Raji (cell line): ENCODE results near the gene CNST.

Experiments used
- POLR2A ChIP-seq: IDR thresholded peaks from 2 replicates; pipeline ENCODE4 v1.6.1; 2011; ENCODE audit warnings: low read depth, low read length, control low read depth; ENCODE audit not compliant: insufficient read depth

CNST gene

DNA sequence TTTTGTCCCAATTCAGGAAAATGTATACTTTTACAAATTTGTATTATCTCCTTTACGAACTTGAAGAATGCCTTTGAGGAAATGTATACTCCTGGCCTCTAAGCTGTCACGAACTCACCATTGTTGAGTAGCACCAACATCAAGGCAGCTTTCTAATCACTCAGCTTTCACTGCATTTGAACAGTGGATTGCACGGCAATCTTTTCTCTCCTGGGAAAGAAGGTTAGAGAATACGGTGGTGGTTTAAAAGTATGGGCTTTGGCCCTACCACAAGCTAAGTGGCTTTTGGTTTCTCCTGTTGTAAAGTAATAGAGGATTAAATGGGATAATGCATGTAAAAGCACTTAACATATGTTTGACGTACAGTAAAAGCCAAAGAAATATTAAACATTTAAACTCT, 57.8 kb downstream of the CNST start:
- no peak for TF ChIP-seq POLR2A

DNA sequence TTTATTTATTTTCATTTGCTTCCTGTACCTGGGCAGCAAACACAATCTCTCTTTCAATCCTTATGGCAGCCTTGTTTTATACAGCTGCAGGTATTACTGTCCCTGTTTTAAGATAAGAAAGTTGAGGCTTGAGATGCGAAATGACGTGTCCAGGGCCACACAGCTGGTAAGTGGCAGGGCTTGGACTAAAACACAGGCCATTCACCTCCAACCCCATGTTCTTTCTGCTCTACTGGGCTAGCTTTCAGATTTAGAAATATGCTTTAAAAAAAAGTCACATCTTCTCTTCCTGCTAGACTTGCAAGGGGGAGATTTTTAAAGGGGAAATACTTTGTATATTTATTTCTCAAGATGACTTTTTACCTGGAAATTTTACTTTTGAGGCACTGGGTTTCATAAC, 62.8 kb downstream of the CNST start:
- no peak for TF ChIP-seq POLR2A

DNA sequence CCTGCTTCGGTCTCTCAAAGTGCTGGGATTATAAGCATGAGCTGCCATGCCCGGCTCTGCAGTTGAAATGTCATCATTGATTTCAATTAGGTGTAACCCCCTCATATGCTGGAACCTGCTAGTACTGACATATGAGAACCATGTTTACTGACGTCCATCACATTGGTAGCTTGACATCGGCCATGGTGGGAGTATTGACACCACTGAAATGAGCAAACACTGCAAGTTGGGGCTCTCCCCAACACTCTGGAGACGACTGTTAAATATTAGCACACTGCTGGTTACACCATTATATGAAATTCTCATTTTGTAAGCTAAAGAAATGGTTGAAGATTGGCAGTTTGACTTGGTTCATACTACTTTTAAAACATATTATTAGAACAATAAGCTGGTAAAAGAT, 63.7 kb downstream of the CNST start:
- no peak for TF ChIP-seq POLR2A

DNA sequence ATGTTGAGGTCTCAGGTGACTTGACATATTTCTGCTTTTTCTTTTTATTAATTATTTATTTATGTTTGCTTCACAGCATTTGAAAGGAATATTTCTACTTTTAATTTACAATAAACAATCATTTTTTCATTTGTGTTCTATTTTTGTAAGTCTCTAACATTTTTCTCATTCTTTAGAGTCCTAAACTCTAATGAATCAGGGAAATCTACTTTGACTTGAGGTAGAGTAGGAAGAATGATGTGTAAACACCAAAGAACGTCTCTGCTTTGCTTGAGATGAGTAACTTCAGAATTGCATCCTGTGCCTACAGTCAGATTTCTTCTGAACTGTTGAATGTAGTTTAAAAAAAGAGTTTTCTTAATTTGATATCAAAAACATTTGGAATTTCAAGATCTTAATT, 65.2 kb downstream of the CNST start:
- no peak for TF ChIP-seq POLR2A

DNA sequence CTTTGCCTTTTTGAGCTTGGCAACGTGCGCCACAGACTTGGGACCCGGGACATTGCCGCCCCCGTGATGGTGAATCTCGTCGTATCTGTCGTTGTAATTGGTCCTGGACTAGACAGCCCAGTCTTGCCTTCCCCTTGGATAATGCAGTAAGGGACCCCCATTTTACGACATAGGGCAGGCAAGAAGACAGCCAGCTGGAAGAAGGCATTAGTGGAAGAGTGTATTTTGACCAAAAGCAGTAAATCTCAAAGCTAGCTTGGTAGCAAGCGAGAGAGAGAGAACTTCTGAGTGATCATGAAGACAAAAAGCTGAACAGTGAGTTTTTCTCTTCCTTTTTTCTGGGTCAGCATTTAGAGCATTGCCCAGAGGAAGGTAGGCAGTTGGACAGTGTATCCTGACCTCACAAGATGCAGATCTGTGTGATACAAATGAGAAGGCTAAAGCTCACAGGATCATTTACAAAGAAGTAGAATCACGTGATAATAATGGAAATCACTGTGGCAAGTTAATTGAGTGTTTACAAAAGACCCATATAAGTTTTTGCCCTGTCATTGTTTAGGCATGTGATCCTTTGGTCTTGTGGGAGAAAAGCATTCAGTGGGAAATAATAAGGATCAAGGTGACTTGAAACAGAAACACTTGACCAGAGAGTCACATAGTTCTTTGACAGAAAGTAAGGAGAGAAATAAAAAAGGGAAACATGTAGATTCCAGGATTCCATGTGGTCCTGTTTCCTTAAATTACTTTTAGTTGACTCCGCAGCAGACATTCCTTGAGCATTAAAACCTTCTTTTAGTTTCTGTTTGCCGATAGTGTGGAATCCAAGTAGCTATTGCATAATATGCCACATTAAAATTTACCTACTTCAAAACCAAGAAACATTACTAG, 66.3 kb downstream of the CNST start:
- no peak for TF ChIP-seq POLR2A

DNA sequence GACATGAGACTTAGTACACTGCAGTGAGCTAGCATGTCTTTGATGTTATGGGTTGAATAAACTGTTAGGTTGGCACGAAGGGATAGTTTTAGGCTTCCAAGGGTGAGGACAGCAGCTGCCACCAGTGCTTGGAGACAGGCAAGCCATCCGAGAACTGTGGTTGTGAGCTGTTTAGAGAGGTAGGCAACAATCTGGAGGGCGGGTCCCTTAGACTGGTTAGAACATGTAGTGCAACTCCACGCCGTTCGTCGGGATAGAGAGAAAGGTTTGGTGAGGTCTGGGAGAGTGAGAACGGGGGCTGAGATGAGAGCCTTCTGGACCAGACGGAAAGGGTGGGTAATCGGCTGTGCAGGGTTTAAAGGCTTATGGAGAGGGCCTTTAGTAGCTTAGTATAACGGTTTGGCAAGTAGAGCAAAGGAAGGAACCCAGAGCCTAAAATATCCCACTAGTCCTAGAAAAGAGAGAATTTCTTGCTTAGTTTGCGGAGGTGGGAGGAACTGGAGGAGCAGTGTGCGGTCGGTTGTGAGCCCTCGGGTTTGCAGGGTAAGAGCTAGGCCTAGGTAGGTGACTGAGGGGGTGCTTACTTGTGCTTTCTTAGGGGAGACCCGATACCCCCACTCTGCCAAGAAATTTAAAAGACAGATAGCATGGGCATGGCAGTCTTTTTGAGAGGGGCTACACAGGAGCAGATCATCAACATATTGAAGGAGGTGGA, 72.8 kb downstream of the CNST start:
- no peak for TF ChIP-seq POLR2A

DNA sequence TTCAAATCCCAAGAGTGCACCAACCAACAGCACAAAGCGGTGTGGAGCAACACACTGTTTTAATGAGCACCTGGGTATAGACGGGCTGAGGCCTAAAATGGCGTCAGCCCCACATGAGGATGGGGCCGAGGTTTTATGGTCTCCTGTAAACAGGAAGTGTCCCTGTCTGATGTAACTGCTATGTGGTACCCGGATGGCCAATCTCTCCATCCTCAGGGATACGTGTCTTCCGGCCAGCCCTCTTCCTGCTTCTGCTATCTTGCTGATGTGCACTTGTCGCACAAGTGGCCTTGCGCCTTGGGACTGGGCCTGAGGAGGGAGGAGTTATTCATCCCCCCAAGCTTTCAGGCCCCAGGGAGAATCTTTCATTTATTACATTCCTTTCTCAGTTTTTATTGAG, 73.5 kb downstream of the CNST start:
- no peak for TF ChIP-seq POLR2A

DNA sequence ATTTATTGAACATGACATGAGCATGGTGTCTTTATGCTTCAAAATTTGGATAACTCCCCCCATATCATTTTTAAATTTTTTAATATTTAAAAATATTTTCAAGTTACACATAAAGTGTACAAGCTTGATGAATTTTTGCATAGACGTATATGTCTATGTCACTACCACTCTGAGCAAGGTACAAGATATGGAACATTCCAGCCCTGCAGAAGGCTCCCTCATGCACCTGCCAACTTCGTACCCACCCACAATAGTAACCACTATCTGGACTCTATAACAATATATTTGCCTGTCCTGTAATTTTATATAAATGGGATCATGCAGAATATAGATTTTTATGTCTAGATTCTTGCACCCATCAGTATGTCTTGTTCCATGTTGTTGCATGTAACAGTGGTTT, 74.5 kb downstream of the CNST start:
- TF ChIP-seq POLR2A = no peak

DNA sequence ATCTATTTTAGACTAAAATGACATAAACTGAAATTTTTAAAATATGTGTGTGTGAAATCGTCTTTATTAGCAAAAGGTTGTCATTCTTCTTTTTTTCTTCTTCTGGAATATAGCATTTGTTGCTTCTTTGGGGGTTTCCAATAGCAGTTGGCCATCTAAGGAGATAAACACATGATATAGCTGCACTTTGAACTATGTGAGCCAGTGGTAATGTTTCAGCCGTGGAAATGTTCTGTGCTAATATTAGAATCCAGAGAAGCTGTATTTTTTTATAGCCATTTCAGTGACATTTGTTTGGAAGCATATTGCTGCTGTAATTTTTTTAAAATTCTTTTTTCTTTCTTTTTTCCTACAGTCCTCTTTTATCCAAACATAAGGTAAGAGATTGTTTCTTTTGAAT, 75.1 kb downstream of the CNST start:
- no peak for TF ChIP-seq POLR2A

DNA sequence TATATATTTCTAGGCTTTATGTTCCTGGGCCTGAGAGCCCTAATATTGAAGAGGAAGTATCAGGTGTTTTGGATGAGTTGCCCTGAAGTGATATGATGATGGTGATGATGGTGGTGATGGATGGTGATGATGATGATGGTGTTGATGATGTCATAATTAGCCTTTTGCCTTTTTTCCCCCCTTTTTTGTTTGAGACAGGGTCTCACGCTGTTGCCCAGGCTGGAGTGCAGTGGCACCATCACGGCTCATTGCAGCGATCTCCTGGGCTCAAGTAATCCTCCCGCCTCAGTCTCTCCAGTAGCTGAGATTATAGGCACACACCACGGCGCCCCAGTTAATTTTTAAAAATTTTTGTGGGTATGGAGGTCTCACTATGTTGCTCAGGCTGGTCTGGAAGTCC, 76.5 kb downstream of the CNST start:
- no peak for TF ChIP-seq POLR2A

DNA sequence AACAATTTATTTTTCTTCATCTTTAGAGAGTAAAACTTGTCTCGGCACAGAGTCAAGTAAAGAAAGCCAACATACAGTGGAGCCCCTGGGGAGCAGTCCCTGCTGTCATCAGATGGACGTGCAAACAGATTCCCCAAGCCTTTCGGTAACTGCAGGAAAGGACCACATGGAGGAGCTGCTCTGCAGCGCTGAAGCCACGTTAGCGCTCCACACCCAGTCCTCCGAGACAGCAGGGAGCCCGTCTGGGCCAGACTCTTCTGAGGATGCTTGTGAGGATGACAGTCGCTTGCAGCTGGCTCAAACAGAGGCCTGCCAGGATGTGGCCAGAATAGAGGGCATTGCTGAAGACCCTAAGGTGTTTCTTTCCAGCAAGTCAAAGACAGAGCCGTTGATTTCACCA, 80.9 kb downstream of the CNST start:
- TF ChIP-seq POLR2A = no peak

DNA sequence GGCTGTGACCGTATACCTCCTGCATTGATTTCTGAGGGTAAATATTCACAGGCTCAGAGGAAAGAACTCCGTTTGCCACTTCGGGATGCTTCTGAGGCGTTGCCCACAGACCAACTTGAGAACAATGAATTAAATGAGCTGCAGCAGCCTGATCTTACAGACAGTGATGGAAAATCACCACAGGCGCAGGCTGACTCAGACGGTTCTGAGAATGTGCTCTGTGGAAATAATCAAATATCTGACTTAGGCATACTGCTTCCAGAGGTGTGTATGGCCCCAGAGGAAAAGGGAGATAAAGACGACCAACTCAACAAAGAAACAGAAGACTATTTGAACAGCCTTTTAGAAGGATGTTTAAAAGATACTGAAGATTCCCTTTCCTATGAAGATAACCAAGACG, 81.3 kb downstream of the CNST start:
- TF ChIP-seq POLR2A = no peak

DNA sequence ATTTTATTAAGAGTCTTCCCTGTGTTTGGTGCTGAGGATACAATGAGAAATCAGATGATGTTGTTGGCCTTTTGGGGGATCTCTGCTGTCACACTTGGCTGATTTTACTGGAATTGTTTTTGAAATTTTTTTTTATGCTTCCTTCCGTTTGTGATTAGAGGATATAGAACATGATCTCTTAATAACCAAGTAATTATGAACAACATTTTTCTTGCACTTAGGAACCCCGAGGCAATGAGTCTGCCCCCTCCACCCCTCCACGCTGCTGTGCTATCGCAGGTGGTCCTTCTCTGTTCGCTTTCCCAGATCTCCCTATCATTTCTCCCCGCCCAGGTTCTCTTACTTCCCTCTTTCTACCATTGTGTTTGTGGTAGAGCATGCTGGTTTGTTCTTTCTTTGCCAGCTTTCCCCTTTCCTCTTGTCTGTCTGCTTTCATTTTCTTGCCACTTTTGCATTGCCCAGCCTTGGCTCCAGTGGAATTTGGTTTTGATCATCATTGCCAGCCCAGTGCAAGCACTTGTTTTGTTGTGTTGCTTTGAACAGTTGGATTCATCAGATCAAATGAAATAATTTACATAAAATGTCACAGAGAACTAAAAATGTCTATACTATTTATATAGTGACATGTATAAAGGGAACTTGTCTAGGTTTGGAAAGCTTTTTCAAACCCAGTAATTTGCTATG, 84.9 kb downstream of the CNST start:
- TF ChIP-seq POLR2A = no peak

DNA sequence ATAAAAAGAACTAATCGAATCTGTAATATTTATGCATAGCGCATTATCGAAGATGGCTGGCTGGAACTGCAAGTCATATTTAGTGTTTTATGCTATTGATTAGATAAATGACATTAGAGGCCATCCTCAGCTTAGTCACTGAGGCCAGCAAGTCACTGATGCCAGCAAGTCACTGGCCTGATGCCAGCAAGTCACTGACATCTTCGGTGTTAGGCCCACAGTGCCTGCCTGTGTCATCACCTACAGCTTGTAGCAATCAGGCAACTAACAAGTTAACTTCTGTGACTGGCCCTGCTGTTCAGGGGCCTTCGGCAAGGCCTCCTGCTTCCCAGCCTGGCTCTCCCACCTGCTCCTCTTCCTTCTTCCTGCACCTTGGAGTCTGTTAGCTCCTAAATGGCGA, 92.3 kb downstream of the CNST start:
- no peak for TF ChIP-seq POLR2A

DNA sequence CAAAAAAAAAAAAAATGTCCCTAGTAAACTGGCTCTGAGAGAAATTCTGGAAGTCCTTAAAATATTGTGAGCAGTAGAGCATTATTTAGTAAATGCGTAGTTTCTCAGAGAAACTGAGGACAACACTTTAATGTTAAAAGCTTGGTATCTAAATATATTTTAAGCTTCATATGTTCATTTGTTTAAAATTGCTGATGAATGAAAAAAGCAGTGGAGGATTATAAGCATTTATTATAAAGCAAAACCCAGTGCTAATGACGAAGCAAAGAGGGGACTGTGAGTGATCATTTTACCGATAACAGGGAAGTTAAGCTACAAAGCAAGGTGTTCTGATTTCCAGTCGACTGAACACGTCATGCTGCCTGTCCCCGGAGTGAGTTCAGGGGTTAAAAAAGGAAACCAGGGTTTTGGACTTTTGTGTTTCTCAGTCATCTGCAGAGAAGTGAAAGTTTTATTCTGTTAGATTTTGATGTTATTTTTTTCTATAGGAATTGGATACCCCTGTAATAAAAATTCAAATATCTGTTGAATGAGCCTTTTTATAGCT, 93.4 kb downstream of the CNST start:
- no peak for TF ChIP-seq POLR2A

DNA sequence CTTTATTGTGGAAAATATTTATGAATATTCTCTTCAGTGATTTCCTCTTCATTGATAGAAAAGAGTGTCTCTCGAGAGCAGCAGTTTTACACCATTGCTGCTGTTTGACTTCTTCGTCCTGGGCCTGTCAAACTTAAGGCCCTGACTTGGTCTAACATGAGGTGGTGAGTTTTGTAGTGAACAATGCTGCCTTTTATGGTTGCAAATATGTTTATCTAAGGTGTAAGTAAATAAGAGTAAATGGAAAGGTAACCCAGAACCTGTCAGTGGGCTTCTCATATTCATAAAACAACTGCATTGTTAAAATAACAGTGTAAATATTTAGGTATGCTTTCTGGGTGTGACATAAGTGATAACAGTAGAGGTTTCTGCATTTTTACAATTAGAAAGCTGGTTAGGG, 95.2 kb downstream of the CNST start:
- TF ChIP-seq POLR2A = no peak
